ENCODE results near the gene RGMA.

Gene RGMA

GRCh38 chr15:93088981-93089726 is at the start of gene RGMA:
Gene RGMA, minus strand, starts transcription at chr15:93089211. Its CDS starts 279 bp downstream, at chr15:93088932.
- DNase-seq (ENCODE audit: extremely low read depth in 1 of 2, low read depth in 1 of 2): no peak

- DNase-seq (ENCODE audit: extremely low read depth in 1 of 2, low read depth in 1 of 2): no peak
These were observed 47.6 kb upstream of the RGMA start for GRCh38 chr15:93136606-93137005.

GRCh38 chr15:93135997-93136397 is 47.0 kb upstream of the RGMA start:
- DNase-seq (ENCODE audit: extremely low read depth in 1 of 2, low read depth in 1 of 2): no peak

GRCh38 chr15:93135459-93135858 is 46.4 kb upstream of the RGMA start:
- DNase-seq (ENCODE audit: extremely low read depth in 1 of 2, low read depth in 1 of 2): no peak

- no peak for DNase-seq (ENCODE audit: extremely low read depth in 1 of 2, low read depth in 1 of 2)
These were observed 42.6 kb upstream of the RGMA start for GRCh38 chr15:93131485-93132095.

GRCh38 chr15:93129702-93130488 is 40.9 kb upstream of the RGMA start:
- DNase-seq (ENCODE audit: extremely low read depth in 1 of 2, low read depth in 1 of 2): no peak

GRCh38 chr15:93127286-93127685 is 38.3 kb upstream of the RGMA start:
- no peak for DNase-seq (ENCODE audit: extremely low read depth in 1 of 2, low read depth in 1 of 2)

GRCh38 chr15:93126599-93126998 is 37.6 kb upstream of the RGMA start:
- no peak for DNase-seq (ENCODE audit: extremely low read depth in 1 of 2, low read depth in 1 of 2)

GRCh38 chr15:93126148-93126547 is 37.1 kb upstream of the RGMA start:
- DNase-seq (ENCODE audit: extremely low read depth in 1 of 2, low read depth in 1 of 2): no peak

- no peak for DNase-seq (ENCODE audit: extremely low read depth in 1 of 2, low read depth in 1 of 2)
These were observed 35.1 kb upstream of the RGMA start for GRCh38 chr15:93124126-93124525.

- DNase-seq (ENCODE audit: extremely low read depth in 1 of 2, low read depth in 1 of 2): no peak
These were observed 33.2 kb upstream of the RGMA start for GRCh38 chr15:93121973-93122910.

GRCh38 chr15:93121107-93121506 is 32.1 kb upstream of the RGMA start:
- DNase-seq (ENCODE audit: extremely low read depth in 1 of 2, low read depth in 1 of 2): no peak

GRCh38 chr15:93118904-93119303 is 29.9 kb upstream of the RGMA start:
- no peak for DNase-seq (ENCODE audit: extremely low read depth in 1 of 2, low read depth in 1 of 2)

GRCh38 chr15:93111451-93111850 is 22.4 kb upstream of the RGMA start:
- no peak for DNase-seq (ENCODE audit: extremely low read depth in 1 of 2, low read depth in 1 of 2)

- no peak for DNase-seq (ENCODE audit: extremely low read depth in 1 of 2, low read depth in 1 of 2)
These were observed 21.6 kb upstream of the RGMA start for GRCh38 chr15:93110502-93111040.

GRCh38 chr15:93109336-93110102 is 20.5 kb upstream of the RGMA start:
- DNase-seq (ENCODE audit: extremely low read depth in 1 of 2, low read depth in 1 of 2): no peak

GRCh38 chr15:93107646-93108045 is 18.6 kb upstream of the RGMA start:
- no peak for DNase-seq (ENCODE audit: extremely low read depth in 1 of 2, low read depth in 1 of 2)

- no peak for DNase-seq (ENCODE audit: extremely low read depth in 1 of 2, low read depth in 1 of 2)
These were observed 16.5 kb upstream of the RGMA start for GRCh38 chr15:93105485-93105884.

GRCh38 chr15:93103823-93104222 is 14.8 kb upstream of the RGMA start:
- no peak for DNase-seq (ENCODE audit: extremely low read depth in 1 of 2, low read depth in 1 of 2)

GRCh38 chr15:93102211-93102610 is 13.2 kb upstream of the RGMA start:
- DNase-seq (ENCODE audit: extremely low read depth in 1 of 2, low read depth in 1 of 2): no peak

Measured in activated CD8-positive, alpha-beta memory T cell treated with anti-CD3 and anti-CD28 coated beads for 1 hour (primary cell).